RWPE1 (cell line): Measurements from ENCODE around the gene CSAG1.
"Not testable (repeated sequence)": the region's sequence is repeated elsewhere in the genome, so short reads cannot be mapped to it uniquely, and the experiment has no call there.

Experiments used
- CTCF ChIA-PET: fragments of 350-600 bp; sonication (Branson Sonifier 250); formaldehyde crosslinking; extraction: SDS; loops from one replicate; lab custom pipeline; 2021; lab: Yijun Ruan, JAX
- POLR2A ChIA-PET: fragments of 400-600 bp; formaldehyde crosslinking; extraction: SDS; loops from one replicate; lab custom pipeline; 2020; ENCODE audit warnings: antibody characterized with exemption; ENCODE audit not compliant: low non-redundant PET; lab: Yijun Ruan, JAX
- DNase-seq: peaks from one replicate; pipeline ENCODE4 v3.0.0; 2012; ENCODE audit warnings: low spot score
- H3K27ac ChIP-seq: fragments of 450-650 bp; 2 replicates; pipeline ENCODE4 v1.5.1; 2017
- CTCF ChIP-seq: fragments of 450-650 bp; conservative IDR thresholded peaks from 2 replicates; pipeline ENCODE4 v1.5.1; 2017; ENCODE audit warnings: low read depth, mild to moderate bottlenecking

The CSAG1 gene

GRCh38 chrX:152735860-152736511 is 2.5 kb upstream of the CSAG1 start:
- ChIA-PET CTCF (no interaction called here), POLR2A (no interaction called here)
- no peak overlapping the region for H3K27ac ChIP-seq
- no peak for DNase-seq
- no peak for TF ChIP-seq CTCF

- ChIA-PET CTCF (no interaction called here), POLR2A (no interaction called here)
- no peak overlapping the region for H3K27ac ChIP-seq
- DNase-seq, result no peak
- TF ChIP-seq CTCF, result no peak
These were observed 1.6 kb upstream of the CSAG1 start for GRCh38 chrX:152735101-152735500.

GRCh38 chrX:152734143-152734858 is 780 bp upstream of the CSAG1 start:
- CTCF ChIA-PET, H3K27ac ChIP-seq, POLR2A ChIA-PET, DNase-seq: not testable (repeated sequence)

GRCh38 chrX:152725409-152725808 is 8.1 kb downstream of the CSAG1 start:
- no peak for DNase-seq
- ChIA-PET POLR2A (no interaction called here), CTCF (no interaction called here)
- no peak overlapping the region for H3K27ac ChIP-seq
- TF ChIP-seq CTCF, result no peak

- CTCF ChIA-PET, H3K27ac ChIP-seq, DNase-seq, POLR2A ChIA-PET: not testable (repeated sequence)
These were observed 19.4 kb downstream of the CSAG1 start, which contains the start of gene MAGEA2B for GRCh38 chrX:152713815-152714787. Gene MAGEA2B, plus strand, starts transcription at chrX:152714628. Its CDS starts 2,479 bp downstream, at chrX:152717107.

GRCh38 chrX:152713195-152713594 is 20.3 kb downstream of the CSAG1 start:
- CTCF ChIA-PET, result not testable (repeated sequence)

GRCh38 chrX:152709173-152709572 is 24.3 kb downstream of the CSAG1 start, which contains the start of gene CSAG2:
Gene CSAG2, minus strand, starts transcription at chrX:152709273. Its CDS starts 161 bp downstream, at chrX:152709112.
- POLR2A ChIA-PET, DNase-seq, H3K27ac ChIP-seq, CTCF ChIA-PET: not testable (repeated sequence)

More at GRCh38 chrX:152713195-152713594, 20.3 kb downstream of the CSAG1 start:
- DNase-seq, POLR2A ChIA-PET, H3K27ac ChIP-seq: not testable (repeated sequence)

GRCh38 chrX:152706500-152706899 is 27.0 kb downstream of the CSAG1 start:
- H3K27ac ChIP-seq, DNase-seq, CTCF ChIA-PET, POLR2A ChIA-PET: not testable (repeated sequence)

- DNase-seq, CTCF ChIA-PET, POLR2A ChIA-PET, H3K27ac ChIP-seq: not testable (repeated sequence)
These were observed 33.1 kb downstream of the CSAG1 start for GRCh38 chrX:152700390-152700789.

GRCh38 chrX:152697952-152698931 is 35.3 kb downstream of the CSAG1 start, which contains the start of gene MAGEA3:
Gene MAGEA3, plus strand, starts transcription at chrX:152698794. Its CDS starts 2,039 bp downstream, at chrX:152700833.
- H3K27ac ChIP-seq, CTCF ChIA-PET, POLR2A ChIA-PET, DNase-seq: not testable (repeated sequence)

GRCh38 chrX:152681012-152681411 is 52.5 kb downstream of the CSAG1 start:
- POLR2A ChIA-PET, DNase-seq, H3K27ac ChIP-seq, CTCF ChIA-PET: not testable (repeated sequence)
